ENCODE data around the gene CDRT4. TPM values are rescaled to one million over a fixed set of nuclear protein-coding genes. Genes with fewer than 3 reads are reported as not detected.

Gene CDRT4
- total RNA-seq, 3 donors from 2014 or later (not counting 1 experiment from before 2014, with no cell fraction given) = 5.5 to 14.0 (median 11.8) TPM

DNA sequence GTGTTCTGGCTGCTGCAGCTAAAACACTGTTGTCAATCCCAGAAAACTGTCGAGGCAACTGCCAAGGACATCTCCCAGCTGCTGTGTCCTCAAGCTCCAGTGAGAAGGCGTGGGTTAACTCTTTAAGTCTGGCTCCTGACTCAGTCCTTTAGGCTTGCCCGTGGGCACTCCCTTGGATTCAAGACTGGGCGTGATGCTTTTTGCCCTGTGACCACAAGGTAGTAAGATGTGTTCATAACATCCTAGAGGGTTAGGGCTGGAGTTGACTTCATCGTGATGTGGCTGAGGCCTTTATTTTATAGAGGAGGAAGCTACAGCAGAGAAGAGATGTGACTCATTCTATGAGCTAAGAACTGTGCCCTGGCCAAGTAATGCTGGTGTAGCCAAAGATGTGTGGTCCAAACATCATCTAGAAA lies 75.1 kb downstream of the CDRT4 start:
- Histone ChIP-seq H3K4me3 (ENCODE audit: low read length) (no peak overlapping the region), H3K36me3 (ENCODE audit: control insufficient read depth, insufficient read depth, low read length) (no peaks in the 10 kb centered on the region), H3K4me1 (ENCODE audit: control insufficient read depth, insufficient read depth, low read length) (no peaks in the 10 kb centered on the region), H3K27ac (ENCODE audit: low read length) (no peak overlapping the region), H3K27me3 (ENCODE audit: control insufficient read depth, insufficient read depth, low read length) (no peaks in the 10 kb centered on the region), H3K9me3 (ENCODE audit: control insufficient read depth, insufficient read depth, low read length) (no peaks in the 10 kb centered on the region)
- Mint-ChIP-seq H3K27me3 (ENCODE audit: low read depth in 2 of 2) (peaks cover 8 to 16% of the 10 kb centered on the region in 2 donors), H3K9me3 (no peaks in the 10 kb centered on the region), H3K4me3 (no peak overlapping the region), H3K27ac (no peak overlapping the region), H3K4me1 (no peaks in the 10 kb centered on the region), H3K36me3 (no peaks in the 10 kb centered on the region)
- TF ChIP-seq, protein P1, sequence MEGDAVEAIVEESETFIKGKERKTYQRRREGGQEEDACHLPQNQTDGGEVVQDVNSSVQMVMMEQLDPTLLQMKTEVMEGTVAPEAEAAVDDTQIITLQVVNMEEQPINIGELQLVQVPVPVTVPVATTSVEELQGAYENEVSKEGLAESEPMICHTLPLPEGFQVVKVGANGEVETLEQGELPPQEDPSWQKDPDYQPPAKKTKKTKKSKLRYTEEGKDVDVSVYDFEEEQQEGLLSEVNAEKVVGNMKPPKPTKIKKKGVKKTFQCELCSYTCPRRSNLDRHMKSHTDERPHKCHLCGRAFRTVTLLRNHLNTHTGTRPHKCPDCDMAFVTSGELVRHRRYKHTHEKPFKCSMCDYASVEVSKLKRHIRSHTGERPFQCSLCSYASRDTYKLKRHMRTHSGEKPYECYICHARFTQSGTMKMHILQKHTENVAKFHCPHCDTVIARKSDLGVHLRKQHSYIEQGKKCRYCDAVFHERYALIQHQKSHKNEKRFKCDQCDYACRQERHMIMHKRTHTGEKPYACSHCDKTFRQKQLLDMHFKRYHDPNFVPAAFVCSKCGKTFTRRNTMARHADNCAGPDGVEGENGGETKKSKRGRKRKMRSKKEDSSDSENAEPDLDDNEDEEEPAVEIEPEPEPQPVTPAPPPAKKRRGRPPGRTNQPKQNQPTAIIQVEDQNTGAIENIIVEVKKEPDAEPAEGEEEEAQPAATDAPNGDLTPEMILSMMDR (IDR thresholded peaks at IDR 0.05) = no peak
- ATAC-seq (no peak), DNase-seq (no peak)
- WGBS (ENCODE audit: insufficient coverage) = 73% methylated on average over 5 of the region's 5 CpGs
- intact Hi-C loops (cut with micrococcal nuclease) = no loop called here

- Mint-ChIP-seq H3K9me3 (no peaks in the 10 kb centered on the region), H3K4me3 (no peak overlapping the region), H3K36me3 (no peaks in the 10 kb centered on the region), H3K27me3 (ENCODE audit: low read depth in 2 of 2) (peaks cover 16 to 27% of the 10 kb centered on the region in 2 donors), H3K4me1 (no peaks in the 10 kb centered on the region), H3K27ac (no peak overlapping the region)
- intact Hi-C loops (cut with micrococcal nuclease) = no loop called here
- H3K9me3 ChIP-seq (ENCODE audit: control insufficient read depth, insufficient read depth, low read length) = no peaks in the 10 kb centered on the region
- no peak overlapping the region for H3K27ac ChIP-seq (ENCODE audit: low read length)
- no peaks in the 10 kb centered on the region for H3K4me1 ChIP-seq (ENCODE audit: control insufficient read depth, insufficient read depth, low read length)
- TF ChIP-seq, protein P1 (IDR thresholded peaks at IDR 0.05) = no peak
- ATAC-seq (no peak), DNase-seq (no peak)
- H3K27me3 ChIP-seq (ENCODE audit: control insufficient read depth, insufficient read depth, low read length) = no peaks in the 10 kb centered on the region
- no peak overlapping the region for H3K4me3 ChIP-seq (ENCODE audit: low read length)
- WGBS (ENCODE audit: insufficient coverage) = 80% methylated on average over 8 of the region's 8 CpGs
- H3K36me3 ChIP-seq (ENCODE audit: control insufficient read depth, insufficient read depth, low read length) = no peaks in the 10 kb centered on the region
These were observed 78.9 kb downstream of the CDRT4 start for GRCh38 chr17:15388356-15389041.

DNA sequence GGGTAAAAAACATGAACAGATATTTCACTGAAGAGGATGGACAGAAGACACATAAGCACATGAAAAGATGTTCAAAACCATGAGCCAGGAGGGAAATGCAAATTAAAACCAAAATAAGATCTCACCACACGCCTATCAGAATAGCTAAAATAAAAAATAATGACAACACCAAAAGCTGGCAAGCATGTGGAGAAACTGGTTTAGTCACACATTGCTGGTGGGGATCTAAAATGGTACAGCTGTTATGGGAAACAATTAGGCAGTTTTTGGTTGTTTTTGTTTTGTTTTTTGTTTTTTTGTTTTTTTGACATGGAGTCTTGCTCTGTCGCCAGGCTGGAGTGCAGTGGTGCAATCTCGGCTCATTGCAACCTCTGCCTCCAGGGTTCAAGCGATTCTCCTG lies 81.3 kb downstream of the CDRT4 start:
- no peaks in the 10 kb centered on the region for H3K27me3 ChIP-seq (ENCODE audit: control insufficient read depth, insufficient read depth, low read length)
- Mint-ChIP-seq H3K4me1 (no peaks in the 10 kb centered on the region), H3K27ac (no peak overlapping the region), H3K36me3 (no peaks in the 10 kb centered on the region), H3K27me3 (ENCODE audit: low read depth in 2 of 2) (peaks cover 19 to 33% of the 10 kb centered on the region in 2 donors), H3K9me3 (no peaks in the 10 kb centered on the region), H3K4me3 (no peak overlapping the region)
- H3K36me3 ChIP-seq (ENCODE audit: control insufficient read depth, insufficient read depth, low read length) = no peaks in the 10 kb centered on the region
- intact Hi-C loops (cut with micrococcal nuclease) = no loop called here
- no peak for ATAC-seq
- no peak overlapping the region for H3K27ac ChIP-seq (ENCODE audit: low read length)
- 96% methylated on average over 3 of the region's 4 CpGs for WGBS (ENCODE audit: insufficient coverage)
- no peak for DNase-seq
- TF ChIP-seq, protein P1 (IDR thresholded peaks at IDR 0.05) = no peak
- no peaks in the 10 kb centered on the region for H3K4me1 ChIP-seq (ENCODE audit: control insufficient read depth, insufficient read depth, low read length)
- H3K9me3 ChIP-seq (ENCODE audit: control insufficient read depth, insufficient read depth, low read length) = no peaks in the 10 kb centered on the region
- H3K4me3 ChIP-seq (ENCODE audit: low read length) = no peak overlapping the region

Other genes with a start within 250 kb of the CDRT4 start
- gene PMP22, start 202.3 kb downstream of the CDRT4 start, total RNA-seq = 1 to 10 TPM in 1 of 3 donors, not detected in 2; 5.7 TPM
- gene TEKT3, start 126.0 kb downstream of the CDRT4 start, total RNA-seq = 1 to 10 TPM in 1 of 3 donors, under 1 TPM in 2; 0.39 to 1.3 (median 0.58) TPM
- gene TVP23C, start 95.9 kb upstream of the CDRT4 start, total RNA-seq = 10 to 100 TPM; 28.2 to 45.4 (median 40.4) TPM
- under 1 TPM in 1 of 3 donors, not detected in 2; 0.79 TPM for gene FBXW10B, start 152.1 kb upstream of the CDRT4 start, total RNA-seq
- 1 to 10 TPM; 2.4 to 4.7 (median 3.8) TPM for gene TRIM16, start 216.7 kb upstream of the CDRT4 start, total RNA-seq
- 10 to 100 TPM; 14.9 to 20.8 (median 18.8) TPM for gene ZNF286A, start 232.1 kb upstream of the CDRT4 start, total RNA-seq